HEK293 (cell line): Measurements from ENCODE around the gene SCGB1D2.
"Not testable (repeated sequence)": the region's sequence is repeated elsewhere in the genome, so short reads cannot be mapped to it uniquely, and the experiment has no call there.

Experiments used
- CTCF ChIA-PET: fragments of 350-600 bp; formaldehyde crosslinking; extraction: SDS; loops from one replicate; lab custom pipeline; 2021; ENCODE audit warnings: antibody characterized with exemption; lab: Yijun Ruan, JAX
- POLR2A ChIA-PET: fragments of 300-600 bp; formaldehyde crosslinking; extraction: SDS; loops from one replicate; lab custom pipeline; 2020; ENCODE audit warnings: antibody characterized with exemption, inconsistent platforms; lab: Yijun Ruan, JAX
- H3K27ac ChIP-seq: fragments of 200-500 bp; sonication (Bioruptor generic); 2 replicates; pipeline ENCODE4 v1.5.1; 2014; ENCODE audit warnings: low read depth, low read length, control low read depth, inconsistent platforms; ENCODE audit errors: extremely low read depth
- H3K36me3 ChIP-seq, 2 experiments: fragments of 200-500 bp in 1 of 2; sonication (Bioruptor generic) in 1 of 2; 1 replicate in 1 of 2; 2 replicates in 1 of 2; pipeline ENCODE4 v1.5.1; 2014 to 2017; ENCODE audit warnings: inconsistent platforms in 2 of 2, low read length in 2 of 2; ENCODE audit not compliant: control insufficient read depth in 2 of 2, insufficient read depth in 1 of 2
- H3K4me1 ChIP-seq: fragments of 200-500 bp; sonication (Bioruptor generic); 2 replicates; pipeline ENCODE4 v1.5.1; 2014; ENCODE audit warnings: mild to moderate bottlenecking, low read length, inconsistent platforms; ENCODE audit not compliant: control insufficient read depth, insufficient read depth
- H3K4me3 ChIP-seq: 2 replicates; pipeline ENCODE4 v1.5.1; 2011; ENCODE audit warnings: low read depth, mild to moderate bottlenecking, control low read depth, low read length, moderate library complexity
- H3K9me3 ChIP-seq: fragments of 200-500 bp; sonication (Bioruptor generic); 2 replicates; pipeline ENCODE4 v1.5.1; 2014; ENCODE audit warnings: low read depth, low read length, inconsistent platforms; ENCODE audit not compliant: control insufficient read depth, insufficient read depth
- ZBTB8A ChIP-seq: fragments of 450-650 bp; formaldehyde crosslinking; IDR thresholded peaks from 2 replicates; pipeline ENCODE4 v1.5.1; 2016; ENCODE audit warnings: missing biosample characterization, missing genetic modification characterization
- ZNF140 ChIP-seq: fragments of 450-650 bp; formaldehyde crosslinking; IDR thresholded peaks from 2 replicates; pipeline ENCODE4 v1.5.1; 2016; ENCODE audit warnings: missing biosample characterization, missing genetic modification characterization
- ZNF266 ChIP-seq: fragments of 450-650 bp; formaldehyde crosslinking; IDR thresholded peaks from 2 replicates; pipeline ENCODE4 v1.5.1; 2016; ENCODE audit warnings: missing biosample characterization, missing genetic modification characterization, low read depth
- ZNF354C ChIP-seq: fragments of 450-650 bp; formaldehyde crosslinking; IDR thresholded peaks from 2 replicates; pipeline ENCODE4 v1.5.1; 2016; ENCODE audit warnings: missing biosample characterization, missing genetic modification characterization, low read depth, borderline replicate concordance
- ZNF394 ChIP-seq: fragments of 450-650 bp; formaldehyde crosslinking; IDR thresholded peaks from 2 replicates; pipeline ENCODE4 v1.5.1; 2016; ENCODE audit warnings: missing biosample characterization, missing genetic modification characterization, mild to moderate bottlenecking, moderate library complexity, borderline replicate concordance
- ZNF426 ChIP-seq: fragments of 450-650 bp; formaldehyde crosslinking; IDR thresholded peaks from 2 replicates; pipeline ENCODE4 v1.5.1; 2017; ENCODE audit warnings: missing biosample characterization, missing genetic modification characterization, mild to moderate bottlenecking, inconsistent platforms, moderate library complexity
- ZNF433 ChIP-seq: fragments of 450-650 bp; formaldehyde crosslinking; IDR thresholded peaks from 2 replicates; pipeline ENCODE4 v1.5.1; 2016; ENCODE audit warnings: missing biosample characterization, missing genetic modification characterization, low read depth
- ZNF510 ChIP-seq: fragments of 450-650 bp; formaldehyde crosslinking; IDR thresholded peaks from 2 replicates; pipeline ENCODE4 v1.5.1; 2018; ENCODE audit warnings: mild to moderate bottlenecking, missing genetic modification characterization, missing biosample characterization; ENCODE audit not compliant: insufficient replicate concordance
- ZNF555 ChIP-seq: fragments of 450-650 bp; formaldehyde crosslinking; conservative IDR thresholded peaks from 2 replicates; pipeline ENCODE4 v1.5.1; 2017; ENCODE audit warnings: missing biosample characterization, mild to moderate bottlenecking, missing genetic modification characterization, inconsistent platforms
- ZNF558 ChIP-seq: fragments of 450-650 bp; formaldehyde crosslinking; IDR thresholded peaks from 2 replicates; pipeline ENCODE4 v1.5.1; 2016; ENCODE audit warnings: missing biosample characterization, missing genetic modification characterization
- ZNF623 ChIP-seq: fragments of 450-650 bp; formaldehyde crosslinking; IDR thresholded peaks from 2 replicates; pipeline ENCODE4 v1.5.1; 2016; ENCODE audit warnings: missing biosample characterization, missing genetic modification characterization
- ZNF629 ChIP-seq: fragments of 450-650 bp; formaldehyde crosslinking; IDR thresholded peaks from 2 replicates; pipeline ENCODE4 v1.5.1; 2017; ENCODE audit warnings: missing biosample characterization, missing genetic modification characterization
- ZNF654 ChIP-seq: fragments of 450-650 bp; formaldehyde crosslinking; IDR thresholded peaks from 2 replicates; pipeline ENCODE4 v1.5.1; 2016; ENCODE audit warnings: low read depth, missing biosample characterization, missing genetic modification characterization
- ZNF664 ChIP-seq: fragments of 450-650 bp; formaldehyde crosslinking; IDR thresholded peaks from 2 replicates; pipeline ENCODE4 v1.5.1; 2016; ENCODE audit warnings: missing biosample characterization, missing genetic modification characterization
- ZXDB ChIP-seq: fragments of 450-650 bp; formaldehyde crosslinking; IDR thresholded peaks from 2 replicates; pipeline ENCODE4 v1.5.1; 2016; ENCODE audit warnings: missing biosample characterization, missing genetic modification characterization
- TF ChIP-seq, protein P1 (sequence below): fragments of 450-650 bp; formaldehyde crosslinking; IDR thresholded peaks from 2 replicates; pipeline ENCODE4 v1.5.1; 2016; ENCODE audit warnings: missing biosample characterization, missing genetic modification characterization
- TF ChIP-seq, protein P2 (sequence below): fragments of 450-650 bp; formaldehyde crosslinking; conservative IDR thresholded peaks from 2 replicates; pipeline ENCODE4 v1.5.1; 2016; ENCODE audit warnings: low read depth, missing biosample characterization, missing genetic modification characterization
- TF ChIP-seq, protein P3 (sequence below): fragments of 450-650 bp; formaldehyde crosslinking; conservative IDR thresholded peaks from 2 replicates; pipeline ENCODE4 v1.5.1; 2016; ENCODE audit warnings: low read depth, missing biosample characterization, missing genetic modification characterization

Gene SCGB1D2

DNA sequence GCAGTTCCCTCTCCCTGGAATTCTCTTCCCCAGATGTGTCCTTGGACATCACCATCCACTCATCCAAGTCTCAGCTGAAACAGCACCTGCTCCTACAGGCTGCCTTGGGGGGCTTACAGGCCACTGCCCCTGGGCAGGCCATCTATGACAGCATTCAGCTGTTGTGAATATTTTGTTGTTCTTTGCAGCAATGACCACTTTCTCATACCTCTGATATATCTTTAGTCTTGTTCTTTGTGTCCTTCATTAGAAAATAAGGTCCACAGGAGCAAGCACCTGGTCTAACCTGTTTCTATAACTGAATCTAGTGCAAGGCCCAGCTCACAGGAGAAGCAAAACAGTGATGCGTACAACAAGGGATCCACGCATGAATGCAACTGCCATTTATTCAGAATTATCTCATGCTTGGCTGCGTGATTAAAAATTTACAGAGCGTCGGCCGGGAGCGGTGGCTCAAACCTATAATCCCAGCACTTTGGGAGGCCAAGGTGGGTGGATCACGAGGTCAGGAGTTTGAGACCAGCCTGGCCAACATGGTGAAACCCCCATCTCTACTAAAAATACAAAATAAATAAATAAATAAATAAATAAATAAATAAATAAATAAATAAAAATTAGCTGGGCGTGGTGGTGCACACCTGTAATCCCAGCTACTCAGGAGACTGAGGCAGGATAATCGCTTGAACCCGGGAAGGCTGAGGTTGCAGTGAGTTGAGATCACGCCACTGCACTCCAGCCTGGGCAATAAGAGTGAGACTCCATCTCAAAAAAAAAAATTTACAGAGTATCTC, 35.6 kb upstream of the SCGB1D2 start:
- CTCF ChIA-PET: interaction anchor here (0.7 to 1.6 kb wide), 3 partner anchors 7 to 105 kb away, joined by 3 to 5 read pairs (median 4); no protein-coding TSS in a partner anchor
- H3K27ac ChIP-seq: not testable (repeated sequence)
- 0 out of 2 replicates have a peak, but pooled peaks have one; percentile 20 for TF ChIP-seq ZNF629
- 0 out of 2 replicates have a peak, but pooled peaks have one; percentile 29 for TF ChIP-seq ZNF558
- TF ChIP-seq ZNF555 (tag by site-specific recombination): peak; percentile 58
- TF ChIP-seq ZXDB (tag by site-specific recombination): 0 out of 2 replicates have a peak, but pooled peaks have one; percentile 25
- TF ChIP-seq ZNF664 (tag by site-specific recombination): 0 out of 2 replicates have a peak, but pooled peaks have one; percentile 26
- TF ChIP-seq ZNF140: peak; percentile 59; the same call in 1 of the 2 replicates
- peak; percentile 38; the same call in 1 of the 2 replicates for TF ChIP-seq ZNF266 (tag by site-specific recombination)
- 0 out of 2 replicates have a peak, but pooled peaks have one; percentile 45 for TF ChIP-seq ZBTB8A (tag by site-specific recombination)
- TF ChIP-seq ZNF623 (tag by site-specific recombination): peak; percentile 65
- 0 out of 2 replicates have a peak, but pooled peaks have one; percentile 26 for TF ChIP-seq ZNF354C
- peak; percentile 35 for TF ChIP-seq ZNF510 (tag by site-specific recombination)
- peak; percentile 45; the same call in 1 of the 2 replicates for TF ChIP-seq ZNF433
- TF ChIP-seq ZNF426 (tag by site-specific recombination): peak; percentile 61
- peak; percentile 21; the same call in 1 of the 2 replicates for TF ChIP-seq ZNF654 (tag by site-specific recombination)
- TF ChIP-seq ZNF394 (tag by site-specific recombination): peak; percentile 81; the same call in 1 of the 2 replicates
- TF ChIP-seq, protein P1, sequence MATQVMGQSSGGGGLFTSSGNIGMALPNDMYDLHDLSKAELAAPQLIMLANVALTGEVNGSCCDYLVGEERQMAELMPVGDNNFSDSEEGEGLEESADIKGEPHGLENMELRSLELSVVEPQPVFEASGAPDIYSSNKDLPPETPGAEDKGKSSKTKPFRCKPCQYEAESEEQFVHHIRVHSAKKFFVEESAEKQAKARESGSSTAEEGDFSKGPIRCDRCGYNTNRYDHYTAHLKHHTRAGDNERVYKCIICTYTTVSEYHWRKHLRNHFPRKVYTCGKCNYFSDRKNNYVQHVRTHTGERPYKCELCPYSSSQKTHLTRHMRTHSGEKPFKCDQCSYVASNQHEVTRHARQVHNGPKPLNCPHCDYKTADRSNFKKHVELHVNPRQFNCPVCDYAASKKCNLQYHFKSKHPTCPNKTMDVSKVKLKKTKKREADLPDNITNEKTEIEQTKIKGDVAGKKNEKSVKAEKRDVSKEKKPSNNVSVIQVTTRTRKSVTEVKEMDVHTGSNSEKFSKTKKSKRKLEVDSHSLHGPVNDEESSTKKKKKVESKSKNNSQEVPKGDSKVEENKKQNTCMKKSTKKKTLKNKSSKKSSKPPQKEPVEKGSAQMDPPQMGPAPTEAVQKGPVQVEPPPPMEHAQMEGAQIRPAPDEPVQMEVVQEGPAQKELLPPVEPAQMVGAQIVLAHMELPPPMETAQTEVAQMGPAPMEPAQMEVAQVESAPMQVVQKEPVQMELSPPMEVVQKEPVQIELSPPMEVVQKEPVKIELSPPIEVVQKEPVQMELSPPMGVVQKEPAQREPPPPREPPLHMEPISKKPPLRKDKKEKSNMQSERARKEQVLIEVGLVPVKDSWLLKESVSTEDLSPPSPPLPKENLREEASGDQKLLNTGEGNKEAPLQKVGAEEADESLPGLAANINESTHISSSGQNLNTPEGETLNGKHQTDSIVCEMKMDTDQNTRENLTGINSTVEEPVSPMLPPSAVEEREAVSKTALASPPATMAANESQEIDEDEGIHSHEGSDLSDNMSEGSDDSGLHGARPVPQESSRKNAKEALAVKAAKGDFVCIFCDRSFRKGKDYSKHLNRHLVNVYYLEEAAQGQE (tag by site-specific recombination): 0 out of 2 replicates have a peak, but pooled peaks have one; percentile 18
- TF ChIP-seq, protein P2, sequence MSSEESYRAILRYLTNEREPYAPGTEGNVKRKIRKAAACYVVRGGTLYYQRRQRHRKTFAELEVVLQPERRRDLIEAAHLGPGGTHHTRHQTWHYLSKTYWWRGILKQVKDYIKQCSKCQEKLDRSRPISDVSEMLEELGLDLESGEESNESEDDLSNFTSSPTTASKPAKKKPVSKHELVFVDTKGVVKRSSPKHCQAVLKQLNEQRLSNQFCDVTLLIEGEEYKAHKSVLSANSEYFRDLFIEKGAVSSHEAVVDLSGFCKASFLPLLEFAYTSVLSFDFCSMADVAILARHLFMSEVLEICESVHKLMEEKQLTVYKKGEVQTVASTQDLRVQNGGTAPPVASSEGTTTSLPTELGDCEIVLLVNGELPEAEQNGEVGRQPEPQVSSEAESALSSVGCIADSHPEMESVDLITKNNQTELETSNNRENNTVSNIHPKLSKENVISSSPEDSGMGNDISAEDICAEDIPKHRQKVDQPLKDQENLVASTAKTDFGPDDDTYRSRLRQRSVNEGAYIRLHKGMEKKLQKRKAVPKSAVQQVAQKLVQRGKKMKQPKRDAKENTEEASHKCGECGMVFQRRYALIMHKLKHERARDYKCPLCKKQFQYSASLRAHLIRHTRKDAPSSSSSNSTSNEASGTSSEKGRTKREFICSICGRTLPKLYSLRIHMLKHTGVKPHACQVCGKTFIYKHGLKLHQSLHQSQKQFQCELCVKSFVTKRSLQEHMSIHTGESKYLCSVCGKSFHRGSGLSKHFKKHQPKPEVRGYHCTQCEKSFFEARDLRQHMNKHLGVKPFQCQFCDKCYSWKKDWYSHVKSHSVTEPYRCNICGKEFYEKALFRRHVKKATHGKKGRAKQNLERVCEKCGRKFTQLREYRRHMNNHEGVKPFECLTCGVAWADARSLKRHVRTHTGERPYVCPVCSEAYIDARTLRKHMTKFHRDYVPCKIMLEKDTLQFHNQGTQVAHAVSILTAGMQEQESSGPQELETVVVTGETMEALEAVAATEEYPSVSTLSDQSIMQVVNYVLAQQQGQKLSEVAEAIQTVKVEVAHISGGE: peak; percentile 49; the same call in 1 of the 2 replicates
- TF ChIP-seq, protein P3, sequence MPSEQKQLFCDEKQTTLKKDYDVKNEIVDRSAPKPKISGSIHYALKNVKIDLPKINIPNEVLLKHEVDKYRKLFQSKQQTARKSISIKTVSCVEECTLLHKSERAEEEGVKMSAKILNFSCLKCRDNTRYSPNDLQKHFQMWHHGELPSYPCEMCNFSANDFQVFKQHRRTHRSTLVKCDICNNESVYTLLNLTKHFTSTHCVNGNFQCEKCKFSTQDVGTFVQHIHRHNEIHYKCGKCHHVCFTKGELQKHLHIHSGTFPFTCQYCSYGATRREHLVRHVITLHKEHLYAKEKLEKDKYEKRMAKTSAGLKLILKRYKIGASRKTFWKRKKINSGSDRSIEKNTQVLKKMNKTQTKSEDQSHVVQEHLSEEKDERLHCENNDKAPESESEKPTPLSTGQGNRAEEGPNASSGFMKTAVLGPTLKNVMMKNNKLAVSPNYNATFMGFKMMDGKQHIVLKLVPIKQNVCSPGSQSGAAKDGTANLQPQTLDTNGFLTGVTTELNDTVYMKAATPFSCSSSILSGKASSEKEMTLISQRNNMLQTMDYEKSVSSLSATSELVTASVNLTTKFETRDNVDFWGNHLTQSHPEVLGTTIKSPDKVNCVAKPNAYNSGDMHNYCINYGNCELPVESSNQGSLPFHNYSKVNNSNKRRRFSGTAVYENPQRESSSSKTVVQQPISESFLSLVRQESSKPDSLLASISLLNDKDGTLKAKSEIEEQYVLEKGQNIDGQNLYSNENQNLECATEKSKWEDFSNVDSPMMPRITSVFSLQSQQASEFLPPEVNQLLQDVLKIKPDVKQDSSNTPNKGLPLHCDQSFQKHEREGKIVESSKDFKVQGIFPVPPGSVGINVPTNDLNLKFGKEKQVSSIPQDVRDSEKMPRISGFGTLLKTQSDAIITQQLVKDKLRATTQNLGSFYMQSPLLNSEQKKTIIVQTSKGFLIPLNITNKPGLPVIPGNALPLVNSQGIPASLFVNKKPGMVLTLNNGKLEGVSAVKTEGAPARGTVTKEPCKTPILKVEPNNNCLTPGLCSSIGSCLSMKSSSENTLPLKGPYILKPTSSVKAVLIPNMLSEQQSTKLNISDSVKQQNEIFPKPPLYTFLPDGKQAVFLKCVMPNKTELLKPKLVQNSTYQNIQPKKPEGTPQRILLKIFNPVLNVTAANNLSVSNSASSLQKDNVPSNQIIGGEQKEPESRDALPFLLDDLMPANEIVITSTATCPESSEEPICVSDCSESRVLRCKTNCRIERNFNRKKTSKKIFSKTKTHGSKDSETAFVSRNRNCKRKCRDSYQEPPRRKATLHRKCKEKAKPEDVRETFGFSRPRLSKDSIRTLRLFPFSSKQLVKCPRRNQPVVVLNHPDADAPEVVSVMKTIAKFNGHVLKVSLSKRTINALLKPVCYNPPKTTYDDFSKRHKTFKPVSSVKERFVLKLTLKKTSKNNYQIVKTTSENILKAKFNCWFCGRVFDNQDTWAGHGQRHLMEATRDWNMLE: peak; percentile 81
- TF ChIP-seq, all 188 proteins: peak for 18; not testable (repeated sequence) for 170
- H3K4me1 ChIP-seq, H3K36me3 ChIP-seq, POLR2A ChIA-PET, H3K9me3 ChIP-seq, H3K4me3 ChIP-seq: not testable (repeated sequence)
